Activated CD8-positive, alpha-beta memory T cell treated with anti-CD3 and anti-CD28 coated beads, Interleukin-2, amount 10 ng/mL, durations not matched to agents 7 days and 5 days (primary cell): Measurements from ENCODE around the gene RBKS. TPM values are rescaled to one million over a fixed set of nuclear protein-coding genes. Genes with fewer than 3 reads are reported as not detected.
"Not testable (repeated sequence)": the region's sequence is repeated elsewhere in the genome, so short reads cannot be mapped to it uniquely, and the experiment has no call there.

ENCODE experiments used
- ATAC-seq: fragments of 150-1000 bp; cut with Tn5 transposase; one replicate; pipeline ENCODE4 v1.10.0; 2021; ENCODE audit warnings: moderate library complexity
- CTCF ChIA-PET: fragments of 350-600 bp; sonication (Branson Sonifier 250); formaldehyde crosslinking; loops from one replicate; lab custom pipeline; 2021; ENCODE audit warnings: antibody characterized with exemption; lab: Charles Lee
- DNase-seq: peaks from one replicate; pipeline ENCODE4 v3.0.0-alpha.2; 2020
- H3K27ac Mint-ChIP-seq: one replicate; pipeline ENCODE4 v1.8.0; 2021; ENCODE audit warnings: mild to moderate bottlenecking, mixed read lengths
- H3K27me3 Mint-ChIP-seq: one replicate; pipeline ENCODE4 v1.8.0; 2021; ENCODE audit warnings: mixed read lengths
- H3K36me3 Mint-ChIP-seq: one replicate; pipeline ENCODE4 v1.8.0; 2021; ENCODE audit warnings: mild to moderate bottlenecking, mixed read lengths
- H3K4me1 Mint-ChIP-seq: one replicate; pipeline ENCODE4 v1.8.0; 2021; ENCODE audit warnings: mixed read lengths
- H3K4me3 Mint-ChIP-seq: one replicate; pipeline ENCODE4 v1.8.0; 2021; ENCODE audit warnings: mild to moderate bottlenecking, moderate library complexity, mixed read lengths
- H3K9me3 Mint-ChIP-seq: one replicate; pipeline ENCODE4 v1.8.0; 2022; ENCODE audit warnings: low read depth, mixed read lengths
- total RNA-seq, 2 experiments: library from RNA; stranded (reverse); gene quantifications; one replicate each; pipeline ENCODE4 v1.2.3, GENCODE V29; 2021

RBKS gene
- total RNA-seq, 2 experiments from 2014 or later = 2.6 to 3.4 TPM

GRCh38 chr2:27766287-27766661, 123.9 kb downstream of the RBKS start:
- no peak for DNase-seq
- H3K4me3 Mint-ChIP-seq = peak overlapping the region; percentile 52
- no peak overlapping the region for H3K27ac Mint-ChIP-seq

DNA sequence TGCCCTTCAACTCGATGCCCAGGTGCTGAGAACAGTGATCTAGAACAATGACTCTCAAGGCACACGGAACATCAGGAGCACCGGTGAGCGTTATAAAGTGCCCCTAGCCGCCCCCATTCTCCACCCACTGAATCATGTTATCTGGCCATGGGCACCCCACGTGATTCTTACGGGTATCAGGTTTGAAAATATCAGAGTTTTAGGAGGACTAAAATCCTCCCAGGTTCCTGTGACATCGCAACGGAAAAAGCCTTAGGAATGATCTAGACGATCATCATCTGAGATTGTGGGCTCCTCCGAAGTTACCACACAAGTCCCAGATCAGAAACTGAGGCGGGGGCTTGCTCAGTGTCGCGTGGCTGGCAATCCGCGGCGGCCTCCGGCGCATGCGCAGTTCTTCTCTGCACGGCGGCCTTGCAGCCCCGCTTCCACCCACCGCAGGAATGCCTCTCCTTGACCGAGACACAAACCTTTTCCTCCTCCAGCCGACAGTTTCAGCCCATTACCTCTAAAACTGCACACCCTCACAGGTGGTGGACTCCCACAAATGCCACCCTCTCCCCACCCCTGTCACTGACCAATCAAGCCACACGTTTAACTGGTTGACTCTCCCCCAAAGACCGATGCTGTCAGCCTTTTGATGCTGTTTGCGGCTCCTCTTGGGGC, 124.4 kb downstream of the RBKS start:
- Mint-ChIP-seq H3K4me3 (peak overlapping the region; percentile 52), H3K27me3 (peaks cover 2% of the 10 kb centered on the region), H3K36me3 (no peaks in the 10 kb centered on the region), H3K4me1 (peaks cover 19% of the 10 kb centered on the region), H3K9me3 (no peaks in the 10 kb centered on the region), H3K27ac (peak overlapping the region; percentile 65)
- peak; percentile 57 for ATAC-seq
- CTCF ChIA-PET = no interaction called here
- peak; percentile 55 for DNase-seq

More at GRCh38 chr2:27766287-27766661, 123.9 kb downstream of the RBKS start:
- Mint-ChIP-seq H3K27me3 (peaks cover 2% of the 10 kb centered on the region), H3K36me3 (no peaks in the 10 kb centered on the region), H3K4me1 (peaks cover 20% of the 10 kb centered on the region), H3K9me3 (no peaks in the 10 kb centered on the region)
- CTCF ChIA-PET = no interaction called here
- ATAC-seq = no peak

GRCh38 chr2:27764526-27764925, 125.7 kb downstream of the RBKS start:
- H3K27me3 Mint-ChIP-seq, H3K36me3 Mint-ChIP-seq, DNase-seq, CTCF ChIA-PET, H3K9me3 Mint-ChIP-seq, H3K27ac Mint-ChIP-seq, ATAC-seq, H3K4me3 Mint-ChIP-seq: not testable (repeated sequence)
- H3K4me1 Mint-ChIP-seq = peaks cover 16% of the 10 kb centered on the region

DNA sequence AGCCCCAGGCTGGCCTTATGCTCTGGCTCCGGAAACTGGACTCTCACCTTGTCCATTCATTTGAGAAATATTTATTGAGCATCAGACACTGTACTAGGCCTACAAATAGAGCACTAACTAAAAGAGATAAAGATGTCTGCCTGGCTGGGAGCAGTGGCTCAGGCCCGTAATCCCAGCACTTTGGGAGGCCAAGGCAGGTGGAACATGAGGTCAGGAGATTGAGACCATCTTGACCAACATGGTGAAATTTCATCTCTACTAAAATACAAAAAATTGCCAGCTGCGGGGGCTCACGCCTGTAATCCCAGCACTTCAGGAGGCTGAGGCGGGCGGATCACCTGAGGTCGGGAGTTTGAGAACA, 126.3 kb downstream of the RBKS start:
- no peak overlapping the region for H3K27ac Mint-ChIP-seq
- peaks cover 16% of the 10 kb centered on the region for H3K4me1 Mint-ChIP-seq
- ATAC-seq (no peak), DNase-seq (no peak)
- CTCF ChIA-PET = no interaction called here
- H3K27me3 Mint-ChIP-seq = no peaks in the 10 kb centered on the region
- H3K36me3 Mint-ChIP-seq = no peaks in the 10 kb centered on the region
- no peak overlapping the region for H3K4me3 Mint-ChIP-seq
- H3K9me3 Mint-ChIP-seq = no peaks in the 10 kb centered on the region

DNA sequence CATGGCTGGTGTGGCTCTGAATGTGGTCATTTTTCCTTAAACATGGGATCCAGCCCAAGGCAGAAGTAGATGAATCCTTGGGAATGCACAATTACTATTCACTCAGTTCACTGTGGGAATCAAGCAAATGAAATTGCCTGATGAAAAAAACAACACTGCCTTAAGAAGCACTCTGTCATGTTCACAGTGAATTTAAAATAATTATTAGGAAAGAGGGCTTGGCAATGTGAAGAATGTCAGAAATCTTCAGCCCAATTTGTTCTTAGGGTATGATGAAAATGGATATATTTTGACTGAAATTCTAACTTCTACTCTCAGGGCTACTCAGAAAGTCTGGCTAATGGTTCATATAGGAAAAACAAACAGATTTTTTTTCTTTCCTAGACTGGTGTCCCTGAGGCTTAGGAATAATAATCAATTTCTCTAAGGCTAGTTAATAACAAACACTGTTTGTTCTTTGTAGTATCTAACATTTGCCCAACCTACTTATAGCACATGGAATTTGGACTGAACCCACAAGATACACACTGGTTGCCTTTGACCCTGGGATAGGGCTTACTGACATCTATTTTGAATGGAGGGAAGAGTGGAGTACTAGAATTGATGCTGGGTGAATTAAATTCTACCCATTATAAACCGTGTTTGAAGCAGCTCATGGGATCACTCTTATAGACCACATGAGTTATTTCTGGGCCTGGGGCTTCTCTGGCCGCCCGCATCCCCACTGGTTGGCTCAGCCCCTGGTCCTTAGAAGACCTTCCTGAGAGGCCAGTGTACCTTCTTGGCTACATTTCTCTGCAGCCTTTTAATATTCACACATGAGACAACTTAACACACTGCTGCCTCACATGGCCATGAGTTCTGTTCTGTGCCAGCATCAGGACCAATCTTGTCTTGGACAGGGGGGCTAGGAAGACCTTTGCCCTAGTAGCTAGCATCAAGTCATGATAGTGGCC, 127.0 kb downstream of the RBKS start:
- no peak for DNase-seq
- no peaks in the 10 kb centered on the region for H3K9me3 Mint-ChIP-seq
- no peaks in the 10 kb centered on the region for H3K27me3 Mint-ChIP-seq
- no peak overlapping the region for H3K4me3 Mint-ChIP-seq
- no peaks in the 10 kb centered on the region for H3K36me3 Mint-ChIP-seq
- ATAC-seq = no peak
- H3K27ac Mint-ChIP-seq = no peak overlapping the region
- peaks cover 16% of the 10 kb centered on the region for H3K4me1 Mint-ChIP-seq
- CTCF ChIA-PET = interaction anchor here (1.2 kb wide), 1 partner anchor 9 kb away, joined by 7 read pairs; no protein-coding TSS in a partner anchor

- no peak for DNase-seq
- H3K4me3 Mint-ChIP-seq = no peak overlapping the region
- CTCF ChIA-PET = no interaction called here
- no peaks in the 10 kb centered on the region for H3K36me3 Mint-ChIP-seq
- H3K4me1 Mint-ChIP-seq = peaks cover 15% of the 10 kb centered on the region
- ATAC-seq = no peak
- H3K27me3 Mint-ChIP-seq = no peaks in the 10 kb centered on the region
- H3K9me3 Mint-ChIP-seq = no peaks in the 10 kb centered on the region
- H3K27ac Mint-ChIP-seq = no peak overlapping the region
These were observed 133.4 kb downstream of the RBKS start for GRCh38 chr2:27756544-27757498.

- H3K4me3 Mint-ChIP-seq = no peak overlapping the region
- ATAC-seq (no peak), DNase-seq (no peak)
- peaks cover 12% of the 10 kb centered on the region for H3K4me1 Mint-ChIP-seq
- H3K9me3 Mint-ChIP-seq = no peaks in the 10 kb centered on the region
- H3K27me3 Mint-ChIP-seq = no peaks in the 10 kb centered on the region
- no peaks in the 10 kb centered on the region for H3K36me3 Mint-ChIP-seq
- H3K27ac Mint-ChIP-seq = no peak overlapping the region
- CTCF ChIA-PET = interaction anchor here (1.9 kb wide), 1 partner anchor 17 kb away, joined by 5 read pairs; no protein-coding TSS in a partner anchor
These were observed 134.1 kb downstream of the RBKS start for GRCh38 chr2:27756091-27756490.

DNA sequence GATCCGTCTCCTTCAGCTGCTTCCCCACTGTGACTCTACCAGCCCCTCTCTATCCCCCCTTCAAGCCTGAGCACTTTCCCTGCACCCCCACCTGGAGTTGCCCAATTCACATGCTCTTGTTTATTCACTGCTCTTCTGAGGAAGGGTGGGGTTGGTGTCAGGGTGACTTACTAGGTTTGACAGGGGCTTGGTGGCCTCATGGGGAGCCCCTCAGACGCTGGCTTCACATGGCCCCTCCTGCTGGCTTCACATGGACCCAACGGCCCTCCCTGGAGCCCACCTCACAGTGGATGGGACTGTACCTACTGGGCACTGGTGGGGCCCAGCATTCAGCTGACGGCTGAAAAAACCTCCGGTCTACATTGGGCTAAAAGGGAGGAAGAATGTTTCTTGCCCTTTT, 135.4 kb downstream of the RBKS start:
- H3K27ac Mint-ChIP-seq = no peak overlapping the region
- CTCF ChIA-PET = interaction anchor here (0.7 to 3.9 kb wide), 22 partner anchors 7 to 740 kb away, joined by 3 to 14 read pairs (median 4); partner anchors contain the start of gene FOSL2
- peaks cover 9% of the 10 kb centered on the region for H3K4me1 Mint-ChIP-seq
- H3K9me3 Mint-ChIP-seq = no peaks in the 10 kb centered on the region
- no peak for ATAC-seq
- DNase-seq = no peak
- H3K36me3 Mint-ChIP-seq = no peaks in the 10 kb centered on the region
- H3K27me3 Mint-ChIP-seq = no peaks in the 10 kb centered on the region
- no peak overlapping the region for H3K4me3 Mint-ChIP-seq

DNA sequence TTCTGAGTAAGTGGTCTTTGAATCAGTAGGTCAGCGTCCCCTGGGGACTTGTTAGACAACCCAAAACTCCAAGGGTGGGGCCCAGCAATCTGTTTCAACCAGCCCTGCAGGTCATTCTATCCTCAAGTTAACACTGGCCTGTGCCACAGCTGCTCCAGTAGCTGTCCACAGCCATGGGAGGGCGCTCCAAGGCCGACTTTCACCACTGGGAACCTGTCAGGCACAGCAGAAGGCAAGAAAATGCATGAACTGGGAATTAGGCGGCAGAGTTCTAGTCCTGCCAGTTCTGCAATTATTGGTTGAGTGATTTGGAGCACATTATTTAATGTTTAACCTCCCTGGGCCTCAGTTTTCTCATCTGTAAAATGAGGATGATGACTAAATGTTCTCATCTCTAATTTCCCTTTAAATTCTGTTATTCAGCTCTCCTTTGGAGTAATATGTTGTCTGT, 136.0 kb downstream of the RBKS start:
- no peak overlapping the region for H3K4me3 Mint-ChIP-seq
- no peak overlapping the region for H3K27ac Mint-ChIP-seq
- peaks cover 3% of the 10 kb centered on the region for H3K9me3 Mint-ChIP-seq
- peaks cover 9% of the 10 kb centered on the region for H3K4me1 Mint-ChIP-seq
- peaks cover 7% of the 10 kb centered on the region for H3K36me3 Mint-ChIP-seq
- CTCF ChIA-PET = interaction anchor here (0.7 to 3.9 kb wide), 27 partner anchors 8 to 741 kb away, joined by 3 to 14 read pairs (median 4); partner anchors contain the start of gene FOSL2
- peak; percentile 88 for DNase-seq
- peak; percentile 99 for ATAC-seq
- peaks cover 5% of the 10 kb centered on the region for H3K27me3 Mint-ChIP-seq

DNA sequence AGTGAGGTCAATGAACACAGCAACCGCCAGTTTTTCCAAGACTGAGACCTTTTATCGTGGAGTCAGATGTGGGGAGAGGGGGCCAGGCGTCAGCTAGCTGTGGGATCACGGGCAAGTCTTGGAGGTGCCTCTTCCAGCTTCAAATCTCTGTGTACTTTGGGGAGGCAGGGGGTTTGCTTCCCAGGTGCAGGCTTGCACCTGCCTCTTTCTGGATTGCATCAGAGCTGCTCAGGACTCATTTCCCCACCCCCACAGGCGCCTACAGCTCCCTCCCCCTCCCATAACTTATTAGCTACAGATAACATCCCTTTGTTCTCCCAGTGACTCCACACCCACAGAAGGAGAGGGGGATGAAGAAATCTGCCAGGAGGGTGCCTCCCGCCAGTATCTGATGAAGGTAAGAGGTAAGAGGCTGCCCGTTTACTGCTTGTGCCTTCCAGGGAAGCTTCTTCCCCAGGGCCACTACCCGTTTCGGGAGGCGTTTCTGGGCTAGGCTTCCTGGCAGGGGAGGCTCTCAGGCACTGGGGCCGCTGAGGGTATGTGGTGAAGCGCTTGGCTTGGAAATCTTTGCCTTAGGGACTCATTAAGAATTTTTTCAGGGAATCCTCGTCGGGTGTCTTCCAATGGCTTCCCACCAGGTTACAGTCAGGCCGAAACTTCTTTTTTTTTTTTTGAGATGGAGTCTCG, 137.5 kb downstream of the RBKS start:
- H3K27me3 Mint-ChIP-seq = peaks cover 15% of the 10 kb centered on the region
- H3K27ac Mint-ChIP-seq = no peak overlapping the region
- CTCF ChIA-PET = interaction anchor here (0.8 to 3.9 kb wide), 6 partner anchors 11 to 842 kb away, joined by 3 to 14 read pairs (median 4); no protein-coding TSS in a partner anchor
- H3K9me3 Mint-ChIP-seq = peaks cover 11% of the 10 kb centered on the region
- no peak overlapping the region for H3K4me3 Mint-ChIP-seq
- peaks cover 9% of the 10 kb centered on the region for H3K4me1 Mint-ChIP-seq
- no peak for ATAC-seq
- DNase-seq = no peak
- peaks cover 11% of the 10 kb centered on the region for H3K36me3 Mint-ChIP-seq

- H3K27ac Mint-ChIP-seq = no peak overlapping the region
- peaks cover 18% of the 10 kb centered on the region for H3K27me3 Mint-ChIP-seq
- peaks cover 11% of the 10 kb centered on the region for H3K36me3 Mint-ChIP-seq
- no peak overlapping the region for H3K4me3 Mint-ChIP-seq
- no peak for ATAC-seq
- peaks cover 11% of the 10 kb centered on the region for H3K9me3 Mint-ChIP-seq
- H3K4me1 Mint-ChIP-seq = peaks cover 9% of the 10 kb centered on the region
- CTCF ChIA-PET = interaction anchor here (1.1 to 3.9 kb wide), 3 partner anchors 10 to 701 kb away, joined by 3 to 14 read pairs (median 4); no protein-coding TSS in a partner anchor
- DNase-seq = no peak
These were observed 138.8 kb downstream of the RBKS start for GRCh38 chr2:27751377-27751776.
